GM18507 (cell line): ENCODE measurements around the gene ADORA2A.
A peak's percentile ranks its signal among the peaks of the same experiment; 100 is the strongest.

Experiments
- DNase-seq: peaks from one replicate; pipeline ENCODE4 v3.0.0; 2011; ENCODE audit warnings: low read depth; ENCODE audit not compliant: insufficient read length; ENCODE audit errors: extremely low spot score
- FAIRE-seq: peaks from 2 replicates; lab custom pipeline; 2011; peaks lifted over from hg19 to GRCh38; lab: Jason Lieb, UNC

Gene ADORA2A

DNA sequence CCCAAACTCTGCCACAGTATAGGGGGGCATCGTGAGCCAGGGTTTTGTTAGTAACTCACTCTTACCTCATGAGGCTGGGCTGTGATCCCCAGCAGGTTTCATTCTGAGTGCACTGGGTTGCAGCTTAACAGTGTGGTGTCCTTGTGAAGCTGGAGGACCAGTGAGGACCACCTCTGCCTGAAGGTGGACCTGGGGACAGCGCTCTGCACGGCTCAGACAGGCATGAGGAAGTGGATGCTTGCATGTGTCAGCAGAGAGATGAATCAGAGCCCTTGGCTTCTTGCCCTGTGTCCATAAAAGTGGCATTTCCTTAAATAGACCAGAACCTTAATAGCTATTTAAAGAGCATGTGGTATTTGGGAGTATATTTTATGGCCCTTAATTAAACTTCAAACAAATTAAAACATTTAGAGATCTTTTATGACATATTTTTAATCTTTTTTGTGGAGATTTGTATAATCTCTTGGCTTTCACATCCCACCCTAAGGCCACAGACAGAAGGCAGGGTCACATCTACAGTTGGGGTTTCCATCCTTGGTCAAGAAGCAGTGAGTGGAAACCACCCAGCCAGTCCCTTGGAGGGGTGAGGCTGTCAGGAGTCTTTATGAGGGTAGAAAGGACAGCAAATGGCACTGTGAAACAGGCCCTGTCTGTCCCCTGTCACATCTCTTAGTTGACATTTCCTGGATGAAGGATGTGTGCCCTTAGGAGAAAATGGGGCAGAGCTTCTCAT is 24.8 kb upstream of the ADORA2A start:
- DNase-seq = no peak
- FAIRE-seq = peak; percentile 87

DNA sequence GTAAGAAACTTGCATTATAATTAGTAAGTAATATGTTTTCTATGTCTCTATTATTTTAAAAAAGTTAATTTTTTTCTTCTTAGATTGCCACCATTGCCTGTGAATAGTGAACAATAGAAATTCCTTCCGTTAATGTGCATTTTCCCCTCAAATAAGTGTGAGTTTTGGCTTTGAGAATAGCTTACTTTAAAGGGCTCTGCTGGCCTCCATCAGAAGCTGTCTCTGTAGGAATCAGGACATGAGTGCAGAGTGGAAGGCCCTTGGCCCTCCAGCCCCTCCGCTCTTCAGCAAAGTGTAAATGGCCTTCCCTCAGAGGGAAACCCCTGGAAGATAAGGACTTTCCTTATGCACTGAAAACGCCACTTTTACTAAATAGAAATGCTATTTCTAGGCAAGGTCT is 24.1 kb upstream of the ADORA2A start:
- no peak for FAIRE-seq
- DNase-seq = no peak

DNA sequence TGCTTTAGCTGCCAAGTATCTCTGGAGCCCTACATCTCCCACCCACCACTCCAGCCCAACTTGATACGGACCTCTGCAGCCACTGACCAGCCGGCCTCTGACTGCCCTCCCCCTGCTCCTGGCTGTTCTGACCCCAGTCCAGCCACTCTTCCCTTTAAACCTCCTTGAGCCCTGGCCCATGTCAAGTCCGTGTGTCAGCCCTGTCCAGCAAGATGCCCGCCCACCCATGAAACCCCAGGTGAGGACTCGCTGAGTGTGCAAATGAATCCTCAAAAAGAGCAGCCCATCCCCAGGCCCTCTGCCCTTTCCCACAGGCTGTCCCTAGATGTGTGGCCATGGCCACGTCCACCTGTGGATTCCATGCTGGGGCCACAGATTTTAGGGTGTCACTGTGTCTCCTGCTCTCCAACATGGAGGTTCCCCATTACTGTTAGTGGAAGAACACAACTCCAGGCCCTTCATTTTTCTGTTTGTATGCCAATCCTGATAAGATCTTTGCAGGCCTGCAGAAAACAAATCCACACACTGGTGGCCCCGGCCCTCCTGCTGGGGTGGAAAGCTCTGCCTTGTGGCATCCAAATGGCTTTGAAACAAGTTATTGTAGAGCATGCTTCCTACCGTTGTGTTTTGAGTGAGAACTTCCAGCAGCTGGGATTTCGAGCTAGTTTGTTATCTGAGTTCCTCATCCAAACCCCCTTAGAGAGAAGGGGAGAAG is 22.7 kb upstream of the ADORA2A start:
- DNase-seq (no peak), FAIRE-seq (no peak)

DNA sequence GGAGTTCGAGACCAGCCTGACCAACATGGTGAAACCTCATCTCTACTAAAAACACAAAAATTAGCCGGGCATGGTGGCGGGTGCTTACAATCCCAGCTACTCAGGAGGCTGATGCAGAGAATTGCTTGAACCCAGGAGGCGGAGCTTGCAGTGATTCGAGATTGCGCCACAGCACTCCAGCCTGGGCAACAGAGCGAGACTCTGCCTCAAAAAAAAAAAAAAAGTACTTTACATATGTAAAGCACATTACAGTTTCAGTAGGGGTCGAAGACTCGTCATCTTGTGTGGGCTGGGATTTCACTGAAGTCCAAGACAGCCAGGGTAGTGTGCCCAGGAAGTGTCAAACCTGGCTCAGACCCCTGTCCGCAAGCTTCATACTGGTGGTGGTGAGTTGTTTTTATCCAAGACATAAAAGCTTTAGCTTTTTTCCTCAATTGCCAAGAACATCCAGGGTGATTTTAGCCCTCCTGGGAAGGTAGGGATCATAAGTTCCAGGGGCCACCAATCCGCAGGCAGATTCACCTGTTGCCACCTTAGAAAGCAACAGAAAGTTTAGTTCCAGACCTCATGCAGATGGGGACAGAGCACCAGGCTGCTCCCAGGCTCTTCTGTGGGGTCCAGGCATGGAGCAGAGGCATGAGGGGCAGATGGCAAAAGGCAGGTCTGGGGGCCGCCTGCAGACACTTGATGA is 21.6 kb upstream of the ADORA2A start:
- FAIRE-seq (no peak), DNase-seq (no peak)

DNA sequence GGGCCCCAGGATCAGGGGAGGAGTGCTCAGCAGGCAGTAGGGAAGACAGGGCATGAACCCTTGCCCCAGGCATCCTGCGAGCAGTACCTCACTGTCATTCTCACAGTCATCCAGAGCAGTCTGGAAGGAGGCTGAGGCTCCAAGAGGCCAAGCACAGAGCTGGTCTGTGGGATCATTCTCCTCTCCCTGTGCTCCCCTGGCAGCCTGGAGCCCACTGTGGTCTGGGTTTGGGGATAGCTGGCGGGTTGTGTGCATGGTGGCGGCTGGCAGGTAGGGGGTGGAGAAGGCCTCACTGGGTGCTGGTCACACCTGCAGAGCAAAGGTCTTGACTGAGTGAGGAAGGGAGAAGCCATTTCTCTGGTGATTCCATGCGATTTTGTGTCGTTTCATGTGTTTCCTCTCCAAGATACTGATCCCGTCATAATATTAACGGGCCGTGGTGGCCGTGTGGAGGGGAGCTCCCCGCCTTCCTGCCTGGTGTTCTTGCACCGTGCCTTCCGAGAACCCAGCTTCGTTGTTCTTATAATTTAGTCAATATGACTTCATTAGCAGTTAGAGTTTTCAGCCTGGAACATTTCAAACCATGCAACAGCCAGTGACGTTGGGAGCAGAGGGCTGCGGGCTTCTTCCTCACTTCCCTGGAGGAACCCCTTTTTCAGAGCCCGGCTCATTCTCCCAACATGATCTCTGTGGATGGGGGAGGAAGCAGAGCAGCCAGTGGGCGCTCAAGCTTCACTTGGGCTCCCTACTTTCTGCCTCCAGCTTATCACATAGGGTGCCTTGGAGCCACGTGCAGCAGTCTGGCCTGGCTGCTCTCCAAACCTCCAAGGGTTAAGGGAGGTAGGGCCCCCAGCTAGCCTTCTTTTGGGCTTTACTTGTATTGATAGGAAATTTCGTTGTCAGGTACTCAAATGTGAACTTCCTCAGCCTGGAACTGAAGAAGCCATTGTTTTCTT is 20.8 kb upstream of the ADORA2A start:
- FAIRE-seq = no peak

DNA sequence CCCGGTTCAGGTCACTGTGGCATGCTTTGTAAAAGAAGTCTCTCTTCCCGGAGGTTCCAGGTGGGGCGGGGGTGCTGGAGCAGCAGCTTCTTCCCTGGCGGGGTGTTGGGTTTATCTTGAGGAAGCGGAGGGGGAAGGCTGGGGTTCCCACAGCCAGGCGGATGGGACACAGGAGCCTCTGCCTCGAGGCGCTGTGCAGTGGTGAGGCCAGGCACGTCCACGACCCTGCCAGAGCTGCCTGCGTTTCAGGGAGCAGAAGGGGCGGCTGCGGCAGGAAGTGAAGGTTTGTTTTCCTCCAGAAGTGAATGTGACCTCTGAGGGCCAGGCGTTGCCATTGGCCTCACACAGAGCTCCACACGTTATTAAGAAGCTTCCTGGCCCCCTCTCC is 20.1 kb upstream of the ADORA2A start:
- DNase-seq (no peak), FAIRE-seq (no peak)

More for the DNA sequence above, 20.8 kb upstream of the ADORA2A start:
- DNase-seq = no peak

DNA sequence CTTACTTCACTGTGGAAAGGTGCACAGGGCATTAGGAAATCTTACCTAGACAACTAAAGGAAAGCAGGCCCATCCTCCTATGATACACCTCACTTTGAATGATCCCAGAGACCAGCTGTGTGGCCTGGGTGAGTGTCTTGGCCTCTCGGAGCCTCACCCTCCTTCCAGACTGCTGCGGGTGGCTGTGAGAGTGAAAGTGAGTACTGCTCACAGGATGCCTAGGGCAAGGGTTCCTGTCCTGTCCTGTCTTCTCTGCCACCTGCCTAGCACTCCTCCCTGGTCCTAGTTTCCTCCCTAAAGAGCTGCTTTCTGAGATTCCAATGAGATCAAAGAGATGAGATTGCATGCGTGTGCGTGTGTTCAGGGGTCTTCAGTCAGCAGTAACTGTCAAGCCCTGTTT is 19.5 kb upstream of the ADORA2A start:
- DNase-seq = no peak
- FAIRE-seq = no peak

DNA sequence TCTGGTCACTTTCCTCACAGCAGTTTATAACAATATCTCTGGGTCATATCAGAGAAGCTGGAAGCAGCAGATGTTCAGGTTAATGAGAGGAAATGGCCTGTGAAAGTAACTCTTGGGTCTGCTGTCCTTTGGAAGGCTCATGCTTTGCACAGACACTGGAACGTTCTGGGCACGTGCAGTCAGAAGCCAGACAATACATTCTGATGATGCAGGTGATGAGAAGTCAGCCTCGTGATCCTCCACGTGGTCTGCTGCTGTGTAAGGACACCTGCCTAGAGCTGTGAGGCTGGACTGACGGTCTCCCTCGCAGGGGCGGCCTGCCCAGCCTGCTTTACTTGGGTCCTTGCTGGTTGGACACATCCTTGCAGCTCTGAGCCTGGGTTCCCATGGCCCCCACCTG is 18.8 kb upstream of the ADORA2A start:
- DNase-seq (no peak), FAIRE-seq (no peak)

DNA sequence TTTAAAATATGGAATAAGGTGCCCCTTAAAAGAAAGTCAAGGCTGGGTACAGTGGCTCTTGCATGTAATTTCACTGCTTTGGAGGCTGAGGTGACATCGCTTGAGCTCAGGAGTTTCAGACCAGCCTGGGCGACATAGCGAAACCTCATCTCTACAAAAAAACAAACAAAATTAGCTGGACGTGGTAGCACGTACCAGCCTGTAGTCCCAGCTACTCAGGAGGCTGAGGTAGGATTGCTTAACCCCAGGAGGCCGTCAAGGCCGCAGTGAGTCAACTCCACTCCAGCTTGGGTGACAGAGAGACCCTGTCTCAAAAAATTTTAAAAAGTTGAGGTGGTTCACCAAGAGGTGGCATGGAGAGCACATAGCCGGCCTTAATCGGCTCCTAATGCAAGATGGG is 17.7 kb upstream of the ADORA2A start:
- DNase-seq (no peak), FAIRE-seq (no peak)

DNA sequence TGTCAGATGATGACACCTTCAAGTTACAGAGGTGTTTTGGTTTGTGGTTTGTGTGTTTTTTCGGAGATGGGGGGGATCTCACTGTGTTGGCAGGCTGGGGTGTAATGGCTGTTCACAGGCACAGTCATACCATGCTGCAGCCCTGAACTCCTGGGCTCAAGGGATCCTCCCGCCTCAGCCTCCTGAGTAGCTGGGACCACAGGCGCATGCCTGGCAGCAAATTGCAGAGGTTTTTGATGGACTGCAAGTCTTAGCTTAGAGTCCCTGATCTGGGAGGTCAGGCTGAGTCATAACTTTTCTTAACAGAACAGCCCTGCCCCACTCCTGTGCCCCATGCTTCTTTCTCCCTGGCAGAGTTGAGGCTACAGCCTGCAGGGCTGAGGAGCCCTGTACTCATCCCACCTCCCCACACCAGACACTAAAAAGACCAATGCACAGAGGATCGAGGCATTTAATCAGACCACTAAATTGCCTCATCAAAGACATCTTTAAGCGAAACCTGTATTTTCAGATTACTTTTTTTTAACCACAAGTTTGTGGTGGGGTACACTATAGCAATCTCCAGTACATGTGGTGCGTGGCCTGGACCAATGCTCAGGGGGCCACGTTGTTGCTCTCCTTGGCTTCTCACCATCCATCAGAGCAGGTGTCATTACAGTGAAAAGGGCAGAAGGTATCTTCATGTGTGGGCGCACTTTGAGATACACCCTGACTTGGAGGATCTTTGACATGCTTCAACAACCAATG is 17.1 kb upstream of the ADORA2A start:
- no peak for FAIRE-seq
- no peak for DNase-seq

DNA sequence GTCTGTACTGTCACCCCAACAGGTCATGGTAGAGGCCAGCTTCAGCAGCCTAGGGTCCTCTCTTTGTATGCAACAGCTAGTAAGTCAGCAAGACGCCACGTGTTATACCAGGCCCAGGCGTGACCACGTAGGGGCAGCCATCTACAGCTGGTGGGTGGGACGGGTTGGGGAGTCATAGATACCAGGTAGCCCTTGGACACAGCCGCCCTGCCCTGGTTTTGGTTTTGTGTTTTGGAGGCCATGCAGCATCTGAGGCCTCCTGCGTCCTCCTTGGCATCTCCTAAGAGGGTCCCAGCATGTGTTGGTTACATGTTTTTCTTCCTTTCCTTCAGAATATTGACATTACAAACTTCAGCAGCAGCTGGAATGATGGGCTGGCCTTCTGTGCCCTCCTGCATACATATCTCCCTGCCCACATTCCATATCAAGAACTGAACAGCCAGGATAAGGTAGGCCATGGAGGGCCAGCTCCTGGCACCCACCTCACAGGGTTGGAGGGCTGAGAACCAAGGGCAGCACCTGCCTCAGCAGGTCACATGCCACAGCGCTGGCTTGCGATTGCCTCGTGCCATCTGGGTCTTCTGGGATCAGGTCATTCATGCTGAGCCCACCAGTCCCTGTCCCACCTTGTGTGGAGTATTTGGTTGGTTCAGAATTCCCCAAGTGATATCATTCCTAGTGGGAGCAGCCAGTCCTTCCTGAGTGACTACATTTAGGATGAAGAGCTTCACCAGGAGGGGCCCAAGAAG is 16.0 kb upstream of the ADORA2A start:
- no peak for DNase-seq
- FAIRE-seq = no peak

DNA sequence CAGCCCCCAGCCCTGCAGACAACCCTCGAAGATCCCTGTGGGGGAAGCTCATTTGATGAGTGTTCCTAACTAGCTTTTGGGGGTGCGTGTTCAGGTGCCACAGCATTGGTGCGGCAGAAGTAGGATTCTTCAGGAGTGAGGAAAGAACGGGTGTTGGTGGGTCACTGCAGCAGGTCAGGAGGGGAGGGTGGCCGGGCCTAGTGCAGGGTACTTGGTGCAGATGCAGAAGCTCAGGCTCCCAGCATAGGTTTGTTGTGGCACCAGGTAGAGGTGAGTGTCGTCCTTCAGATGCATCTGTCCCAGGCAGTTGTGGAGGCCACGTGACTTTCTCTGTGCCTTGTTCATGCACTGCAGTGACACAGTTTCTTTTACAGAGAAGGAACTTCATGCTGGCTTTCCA is 15.1 kb upstream of the ADORA2A start:
- DNase-seq (no peak), FAIRE-seq (no peak)

DNA sequence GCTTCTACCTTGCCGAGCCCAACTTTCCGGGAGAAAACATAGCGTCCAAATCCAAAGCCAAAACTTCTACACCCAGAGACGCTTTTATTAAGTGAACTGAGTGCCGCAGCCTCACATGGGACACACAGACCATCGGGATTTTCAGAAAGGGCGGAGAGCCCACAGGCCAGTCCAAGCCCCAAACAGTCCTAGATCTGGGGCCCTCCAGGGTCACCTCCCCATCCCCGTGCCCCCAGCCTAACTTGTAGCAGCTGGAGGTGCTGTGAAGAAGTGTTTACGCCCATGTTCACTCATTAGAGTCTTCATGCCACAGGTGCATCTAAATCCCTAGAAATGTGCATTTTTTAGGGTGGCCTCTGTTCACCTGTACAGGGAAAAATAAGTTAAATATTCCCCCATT is 14.1 kb upstream of the ADORA2A start:
- no peak for FAIRE-seq

DNA sequence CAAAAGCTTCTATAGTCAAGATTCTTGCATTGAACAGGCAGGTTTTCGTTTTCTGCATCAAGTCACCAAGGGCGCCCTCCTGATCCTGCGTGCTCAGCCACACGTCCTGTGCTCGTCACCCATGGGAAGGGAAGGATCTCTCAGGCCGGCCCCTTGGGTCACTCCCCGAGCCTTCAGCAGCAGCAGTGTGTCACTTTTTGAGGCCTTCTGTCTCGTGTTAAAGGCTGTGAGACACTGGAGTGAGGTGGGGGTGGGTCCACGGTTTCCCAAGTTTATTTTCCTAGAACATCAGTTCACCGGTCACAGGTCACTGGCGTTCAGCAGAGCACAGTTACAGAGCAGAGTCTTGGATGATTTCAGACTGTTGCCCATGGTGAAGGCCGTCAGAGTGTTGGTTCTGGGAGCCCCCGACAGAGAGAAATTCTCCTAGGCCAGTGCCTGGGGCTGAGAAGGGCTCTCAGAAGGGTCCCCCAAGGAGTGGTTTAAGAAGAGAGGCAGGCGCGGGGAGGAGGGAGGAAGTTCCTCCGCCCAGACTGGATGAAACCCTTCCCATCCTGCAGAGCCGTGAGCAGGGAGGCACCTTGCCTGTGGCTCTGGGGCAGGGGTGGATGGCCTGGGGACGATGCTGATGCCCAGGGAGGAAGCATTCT is 13.5 kb upstream of the ADORA2A start:
- FAIRE-seq = no peak
- no peak for DNase-seq

More for the DNA sequence above, 14.1 kb upstream of the ADORA2A start:
- no peak for DNase-seq

DNA sequence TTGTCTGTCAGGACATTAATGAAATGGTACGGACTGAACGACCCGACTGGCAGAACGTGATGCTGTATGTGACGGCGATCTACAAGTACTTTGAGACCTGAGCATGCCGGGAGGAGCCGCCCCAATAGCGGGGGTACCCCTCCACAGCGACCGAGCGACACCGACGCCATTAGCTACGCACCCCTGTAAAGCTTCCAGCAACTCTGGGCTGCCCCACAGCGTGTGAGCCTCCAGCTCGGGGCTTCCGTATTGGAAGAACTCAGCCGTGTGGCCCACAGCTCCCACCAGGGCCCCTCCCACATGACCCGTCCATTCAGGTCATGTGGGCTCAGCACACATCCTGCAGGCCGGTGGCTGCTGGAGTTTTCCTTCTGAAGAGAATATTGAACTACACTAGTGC is 12.9 kb upstream of the ADORA2A start:
- DNase-seq (no peak), FAIRE-seq (no peak)

DNA sequence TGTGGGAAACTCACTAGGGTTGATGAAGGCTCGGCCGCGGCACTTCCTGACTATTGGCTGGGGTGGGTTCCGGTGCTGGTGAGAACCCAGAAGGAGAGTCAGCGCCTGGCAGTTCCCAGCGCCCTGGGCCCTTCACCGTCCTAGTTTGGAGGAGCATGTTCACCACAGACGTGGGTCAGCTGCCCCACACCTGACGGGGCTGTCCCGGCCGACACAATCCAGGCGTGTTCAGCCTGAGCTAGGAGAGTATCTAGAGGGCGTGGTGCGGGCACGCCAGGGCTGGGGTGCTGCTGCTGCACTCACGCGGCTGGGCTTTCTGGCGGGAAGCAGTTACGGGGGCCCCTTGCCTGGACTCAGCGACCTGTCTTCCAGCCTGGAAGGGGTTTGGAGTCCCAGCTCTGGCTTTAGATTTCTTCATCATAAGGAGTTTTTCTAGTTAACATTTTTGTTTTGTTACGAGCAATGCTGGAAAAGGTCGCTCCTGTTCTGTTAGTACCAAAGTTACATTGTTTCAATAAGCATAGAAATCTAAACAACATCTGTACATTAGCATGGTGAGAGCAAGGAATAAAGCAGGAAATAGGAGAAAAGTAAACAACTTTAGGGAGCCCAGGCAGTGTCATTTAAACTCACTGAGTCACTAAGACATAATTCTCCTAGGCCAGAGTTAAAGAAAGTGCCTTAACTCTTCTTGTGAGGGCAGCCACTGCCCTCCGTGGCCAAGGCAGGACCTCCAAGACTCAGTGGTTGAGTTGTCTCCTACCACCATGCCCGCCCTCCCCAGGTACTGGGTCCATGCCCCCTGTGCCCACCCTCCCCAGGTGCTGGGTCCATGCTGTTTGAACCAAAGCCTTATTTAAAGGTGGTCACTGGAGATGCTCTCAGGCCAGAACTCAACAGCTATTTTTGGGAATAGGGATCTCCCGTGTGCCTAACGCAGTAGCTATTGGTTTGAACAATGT is 12.1 kb upstream of the ADORA2A start:
- DNase-seq (no peak), FAIRE-seq (no peak)

DNA sequence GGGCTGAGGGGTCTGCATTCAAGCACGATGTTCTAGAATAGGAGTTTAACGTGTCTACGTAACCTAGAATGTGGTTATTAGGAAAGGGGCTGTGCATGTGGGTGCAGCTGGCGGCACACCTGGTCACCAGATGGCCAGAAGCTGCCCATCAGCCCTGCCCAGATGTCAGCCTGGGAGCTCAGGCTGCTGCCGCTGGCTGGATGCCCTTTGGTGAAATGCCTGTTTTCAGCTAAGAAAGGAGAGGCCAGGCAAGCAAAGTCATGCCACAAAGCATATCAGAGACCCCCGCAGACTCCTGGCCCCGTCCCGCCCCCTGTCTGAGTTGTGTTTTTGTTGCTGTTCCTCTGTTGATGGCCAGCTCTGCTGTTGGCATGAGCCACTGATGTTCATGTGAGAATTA is 11.3 kb upstream of the ADORA2A start:
- DNase-seq = no peak
- no peak for FAIRE-seq
